GM13976 (cell line): ENCODE data around the gene LMAN2.

Experiments used
- DNase-seq: peaks from one replicate; pipeline ENCODE4 v3.0.0; 2012; ENCODE audit warnings: low spot score
- in situ Hi-C: fragments of 300-500 bp; cut with MboI; formaldehyde crosslinking; loops from one replicate; pipeline ENCODE4 v1.12.0; 2022; ENCODE audit warnings: low sequenced_read_pairs, mixed read lengths, inconsistent platforms; ENCODE audit not compliant: unreplicated experiment
- TF ChIP-seq, protein P1 (sequence below): IDR thresholded peaks from 2 replicates; pipeline ENCODE4 v1.5.1; 2012; ENCODE audit warnings: borderline replicate concordance, mild to moderate bottlenecking; ENCODE audit not compliant: insufficient read depth; ENCODE audit errors: extremely low read depth, missing control alignments, control extremely low read depth

The LMAN2 gene

DNA sequence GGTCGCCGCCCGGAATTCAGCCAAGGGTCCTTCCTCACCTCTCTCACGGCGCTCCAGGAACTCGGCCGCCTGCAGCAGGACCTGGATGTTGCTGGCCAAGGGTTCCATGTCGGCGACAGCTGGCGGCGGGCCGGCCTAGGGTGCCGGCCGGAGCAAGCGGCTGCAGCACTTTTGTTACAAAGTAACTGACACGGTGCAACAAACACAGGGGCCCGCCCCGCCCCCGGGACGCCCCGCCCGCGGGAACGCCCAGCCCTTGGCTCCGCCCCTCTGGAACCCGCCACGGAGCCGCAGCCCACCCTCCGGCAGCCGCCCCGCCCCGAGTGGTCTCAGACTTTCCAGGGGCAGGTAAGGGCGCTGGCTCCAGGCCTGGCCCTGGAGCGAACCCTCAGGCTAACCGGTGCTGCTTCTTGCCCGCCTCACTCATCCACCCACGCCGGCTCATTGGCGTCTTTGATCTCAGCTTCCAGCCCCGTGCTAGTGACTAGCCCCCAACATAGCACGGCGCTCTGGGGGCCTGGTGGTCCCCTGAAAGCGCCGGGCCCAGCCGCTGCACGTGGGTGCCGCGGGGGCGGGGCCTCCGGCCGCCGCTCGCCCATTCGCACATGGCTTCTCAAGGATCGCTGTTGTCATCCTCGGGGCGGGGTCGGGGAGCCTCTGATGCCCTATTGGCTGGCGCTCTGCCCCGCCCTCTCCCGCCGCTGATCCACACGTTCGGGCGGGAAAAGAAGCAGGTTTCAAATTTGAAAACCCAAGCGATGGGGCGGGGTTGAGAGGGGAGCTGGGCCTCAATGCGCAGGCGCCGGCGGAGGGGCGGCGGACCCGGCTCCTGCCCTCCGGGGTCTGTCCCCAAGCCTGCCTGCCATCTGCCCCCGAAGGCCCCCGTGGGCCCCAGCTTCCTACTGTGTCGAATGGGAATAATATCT is 39.5 kb downstream of the LMAN2 start, which contains the start of gene MXD3:
TSS of gene MXD3 (minus strand) at position 176 of the 926 bp plus-strand sequence. CDS start at position 108, 68 bp downstream.
- in situ Hi-C loops, result no loop called here
- TF ChIP-seq, protein P1, sequence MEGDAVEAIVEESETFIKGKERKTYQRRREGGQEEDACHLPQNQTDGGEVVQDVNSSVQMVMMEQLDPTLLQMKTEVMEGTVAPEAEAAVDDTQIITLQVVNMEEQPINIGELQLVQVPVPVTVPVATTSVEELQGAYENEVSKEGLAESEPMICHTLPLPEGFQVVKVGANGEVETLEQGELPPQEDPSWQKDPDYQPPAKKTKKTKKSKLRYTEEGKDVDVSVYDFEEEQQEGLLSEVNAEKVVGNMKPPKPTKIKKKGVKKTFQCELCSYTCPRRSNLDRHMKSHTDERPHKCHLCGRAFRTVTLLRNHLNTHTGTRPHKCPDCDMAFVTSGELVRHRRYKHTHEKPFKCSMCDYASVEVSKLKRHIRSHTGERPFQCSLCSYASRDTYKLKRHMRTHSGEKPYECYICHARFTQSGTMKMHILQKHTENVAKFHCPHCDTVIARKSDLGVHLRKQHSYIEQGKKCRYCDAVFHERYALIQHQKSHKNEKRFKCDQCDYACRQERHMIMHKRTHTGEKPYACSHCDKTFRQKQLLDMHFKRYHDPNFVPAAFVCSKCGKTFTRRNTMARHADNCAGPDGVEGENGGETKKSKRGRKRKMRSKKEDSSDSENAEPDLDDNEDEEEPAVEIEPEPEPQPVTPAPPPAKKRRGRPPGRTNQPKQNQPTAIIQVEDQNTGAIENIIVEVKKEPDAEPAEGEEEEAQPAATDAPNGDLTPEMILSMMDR, result no peak
- peak; percentile 98 for DNase-seq

DNA sequence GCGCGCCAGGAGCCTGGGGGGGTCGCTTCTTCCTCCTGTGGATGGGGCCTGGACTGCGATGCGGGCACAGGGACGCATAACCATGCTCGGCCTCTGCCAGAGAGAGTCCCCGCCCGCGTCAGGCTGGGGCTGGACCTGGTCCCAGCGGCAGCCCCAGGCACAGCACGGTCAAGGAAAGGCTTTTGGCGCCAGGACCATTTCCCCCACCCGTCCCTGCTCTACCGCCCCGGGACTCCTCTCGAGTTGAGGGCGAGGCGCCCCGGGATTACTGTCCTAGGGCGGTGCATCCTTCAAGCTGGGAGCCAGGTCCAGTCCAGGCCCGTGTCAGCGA is 40.1 kb downstream of the LMAN2 start:
- no peak for DNase-seq
- TF ChIP-seq, protein P1, result no peak
- in situ Hi-C loops, result no loop called here

DNA sequence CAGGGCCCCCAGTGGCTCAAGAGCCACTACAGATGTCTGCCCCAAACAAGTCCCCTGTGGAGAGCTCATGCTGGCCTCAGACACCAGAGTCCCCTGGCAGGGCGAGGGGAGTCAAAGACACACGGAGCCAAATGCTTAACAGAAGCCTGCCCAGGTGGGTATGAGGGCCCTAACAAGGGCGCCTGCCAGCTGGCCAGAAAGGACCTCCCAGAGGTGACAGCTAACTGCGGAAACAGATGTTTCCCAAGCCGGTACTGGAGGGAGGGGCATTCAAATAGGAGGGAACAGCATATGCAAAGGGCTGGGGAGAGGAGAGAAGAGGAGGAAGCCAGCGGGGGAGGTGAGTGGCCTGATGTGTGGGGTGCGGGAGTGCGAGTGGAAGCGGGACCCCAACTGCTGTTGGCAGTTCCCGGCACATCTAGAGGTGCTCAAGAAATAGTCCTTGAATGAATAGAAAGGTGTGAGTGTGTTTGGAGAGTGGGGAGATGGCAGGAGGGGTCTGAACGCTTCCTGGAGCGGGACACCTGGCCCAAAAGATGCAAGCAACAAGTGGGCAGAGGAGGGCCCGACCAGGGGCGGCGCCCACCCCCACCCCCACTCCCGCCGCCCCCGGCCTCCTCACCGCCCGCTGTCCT is 40.6 kb downstream of the LMAN2 start:
- in situ Hi-C loops, result no loop called here
- TF ChIP-seq, protein P1, result no peak
- DNase-seq, result no peak

DNA sequence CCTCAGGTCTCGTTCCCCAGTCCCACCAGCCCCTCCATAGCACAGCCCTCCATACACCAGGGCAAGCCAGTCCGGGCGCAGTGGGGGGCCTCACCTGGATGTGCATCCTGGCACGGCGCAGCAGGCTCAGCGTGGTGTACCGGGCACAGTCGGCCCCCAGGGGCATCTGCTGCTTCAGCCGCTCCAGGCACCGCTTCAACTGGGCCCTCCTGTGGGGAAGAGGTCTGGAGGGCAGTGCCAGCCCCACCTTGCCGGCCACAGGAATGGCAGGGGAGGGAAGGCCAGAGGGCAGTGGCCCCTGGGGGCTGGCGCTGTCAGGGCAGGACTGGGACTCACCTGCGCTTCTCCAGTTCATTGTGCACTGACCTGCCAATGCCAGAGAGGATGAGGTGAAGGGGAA is 41.1 kb downstream of the LMAN2 start:
- TF ChIP-seq, protein P1, result no peak
- in situ Hi-C loops, result no loop called here
- DNase-seq, result no peak

DNA sequence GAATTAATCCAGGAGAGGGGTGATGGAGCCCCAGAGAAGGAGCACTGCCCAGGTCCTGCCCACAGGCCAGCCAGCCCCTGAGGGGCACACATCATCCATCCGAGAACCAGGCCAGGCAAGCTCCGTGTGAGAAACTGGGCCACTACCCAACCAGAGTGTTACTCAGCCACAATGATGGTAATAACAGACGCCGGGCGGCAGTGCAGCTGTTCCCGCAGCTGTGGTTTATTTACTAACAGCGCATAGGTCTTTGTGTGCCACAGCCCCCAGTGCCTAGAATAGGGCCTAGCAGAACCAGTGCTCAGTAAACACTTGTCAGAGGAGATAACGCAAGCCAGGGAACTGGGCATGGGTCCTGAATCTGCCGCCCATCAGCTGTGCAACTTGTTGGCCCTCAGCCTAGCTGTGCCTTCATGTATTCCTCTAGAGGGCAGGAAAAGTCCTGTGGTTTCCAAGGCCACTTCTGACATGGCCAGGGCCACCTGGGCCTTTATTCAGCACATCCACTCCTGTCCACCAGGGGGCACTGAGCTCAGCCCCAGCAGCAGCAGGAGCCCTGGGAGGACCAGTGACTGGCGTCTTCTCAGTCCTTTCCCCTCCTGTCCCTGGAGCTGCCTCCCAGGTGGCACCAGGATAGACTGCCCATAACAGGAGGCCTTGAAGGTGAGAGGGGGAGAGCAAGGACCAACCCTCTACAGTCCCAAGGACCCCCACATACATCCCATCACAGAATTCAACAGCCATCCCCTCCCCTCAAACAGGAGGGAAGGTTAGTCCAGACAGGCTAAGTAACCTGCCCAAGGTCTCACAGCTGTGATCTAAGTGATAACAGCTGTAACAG is 41.9 kb downstream of the LMAN2 start:
- in situ Hi-C loops, result no loop called here
- DNase-seq, result peak; percentile 74
- TF ChIP-seq, protein P1, result peak; percentile 90

DNA sequence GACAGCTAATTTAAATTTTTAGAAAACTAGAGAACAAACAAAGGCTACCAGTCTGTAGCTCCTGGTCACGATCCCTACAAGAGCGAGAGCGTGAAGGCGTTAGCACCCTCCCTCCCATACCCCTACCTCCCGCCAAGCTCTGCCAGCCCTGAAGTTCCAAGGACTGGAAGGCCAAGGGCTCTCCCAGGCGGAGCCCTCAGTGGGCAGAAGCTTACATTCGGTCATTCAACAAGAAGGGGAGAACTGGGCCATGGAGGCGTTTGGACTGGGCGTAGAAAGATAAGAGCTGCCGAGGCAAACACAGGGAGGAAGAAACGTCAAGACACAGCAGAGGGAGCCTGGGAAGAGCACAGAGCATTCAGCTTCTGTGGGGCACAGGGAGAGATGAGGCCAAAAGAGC is 42.7 kb downstream of the LMAN2 start:
- TF ChIP-seq, protein P1, result no peak
- DNase-seq, result no peak
- in situ Hi-C loops, result no loop called here
